ENCODE data around the gene RIPOR2. TPM values are rescaled to one million over a fixed set of nuclear protein-coding genes. Genes with fewer than 3 reads are reported as not detected.

The RIPOR2 gene
- total RNA-seq, 1 experiment from 2014 or later: 5.0 TPM

DNA sequence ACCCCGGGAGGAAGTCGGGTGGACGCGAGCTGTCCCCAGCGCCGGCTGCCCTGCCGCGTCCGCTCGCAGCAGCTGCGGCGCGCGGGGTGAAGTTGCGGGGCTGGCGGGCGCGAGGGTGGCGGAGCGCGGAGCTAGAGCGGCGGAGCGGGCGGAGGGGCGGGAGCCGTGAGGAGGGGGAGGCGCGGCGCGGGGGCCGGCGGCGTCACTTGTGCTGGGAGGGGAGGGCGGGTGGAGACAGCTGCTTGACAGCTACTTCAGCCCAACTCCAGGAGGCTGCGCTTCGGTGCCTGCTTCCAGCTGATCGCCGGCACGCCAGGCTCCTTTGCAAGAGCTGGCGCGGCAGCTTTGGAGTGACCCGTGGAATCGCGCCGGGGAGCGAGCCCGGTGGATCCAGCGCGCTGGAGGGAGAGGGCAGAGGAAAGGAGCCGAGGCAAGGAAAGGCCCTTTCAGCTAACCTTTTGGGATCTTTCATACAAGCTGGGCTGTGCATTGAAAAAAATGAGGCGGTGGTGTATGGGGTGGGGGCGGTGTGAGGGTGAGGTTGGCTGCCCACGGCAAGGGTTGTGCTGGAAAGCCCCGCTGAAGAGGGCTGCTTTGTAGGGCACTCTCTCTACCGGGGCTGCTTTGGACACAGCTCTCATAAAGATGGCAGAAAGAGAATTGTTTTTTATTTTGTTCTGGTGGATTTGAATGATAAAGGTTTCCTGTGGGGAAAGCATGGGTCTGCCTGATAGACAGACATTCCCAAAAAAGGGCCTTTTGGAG is 24.6 kb downstream of the RIPOR2 start:
- Histone ChIP-seq H4K8ac (replicated peaks; ENCODE audit: insufficient read length, low read depth, low read length) (no peak overlapping the region), H2AFZ (ENCODE audit: low read length) (no peak overlapping the region), H3K14ac (ENCODE audit: insufficient read depth, low read length) (no peak overlapping the region; the same call in 1 of the 2 replicates), H2BK15ac (ENCODE audit: low read depth, low read length) (no peak overlapping the region), H2AK5ac (ENCODE audit: insufficient read length, low read length) (no peak overlapping the region), H3K56ac (ENCODE audit: insufficient read length, low read depth, low read length) (no peak overlapping the region), H2BK12ac (ENCODE audit: insufficient read length, low read depth, low read length) (no peak overlapping the region), H3K4me1 (ENCODE audit: insufficient read depth, low read length) (peaks cover 6% of the 10 kb centered on the region; the same call in 1 of the 2 replicates), H3K4me2 (ENCODE audit: insufficient read depth, insufficient read length, low read length) (peak overlapping the region; percentile 92), H3K9me3 (ENCODE audit: control insufficient read depth, low read depth, low read length) (no peaks in the 10 kb centered on the region), H3K27ac (ENCODE audit: insufficient read length, low read depth, low read length) (no peak overlapping the region), H3K27me3 (ENCODE audit: insufficient read depth, low read length) (no peaks in the 10 kb centered on the region), H2BK5ac (ENCODE audit: insufficient read length, low read length) (no peak overlapping the region), H3K23me2 (ENCODE audit: insufficient read length, low read depth, low read length, poor library complexity, severe bottlenecking) (peaks cover 18% of the 10 kb centered on the region), H3K79me1 (ENCODE audit: insufficient read depth, low read depth, low read length, poor library complexity, severe bottlenecking) (no peaks in the 10 kb centered on the region), H4K20me1 (ENCODE audit: control insufficient read depth, insufficient read depth, insufficient read length) (no peaks in the 10 kb centered on the region), H3K4ac (ENCODE audit: low read depth, low read length) (no peak overlapping the region), H4K91ac (ENCODE audit: insufficient read length, low read depth, low read length) (no peak overlapping the region), H2BK120ac (ENCODE audit: low read depth, low read length, poor library complexity, severe bottlenecking) (no peak overlapping the region), H2BK20ac (ENCODE audit: low read depth, low read length, poor library complexity, severe bottlenecking) (no peak overlapping the region), H3K23ac (ENCODE audit: insufficient read length, low read depth, low read length) (no peak overlapping the region), H4K5ac (ENCODE audit: insufficient read length, low read depth, low read length) (no peak overlapping the region), H3K18ac (ENCODE audit: insufficient read length, low read depth, low read length) (no peak overlapping the region), H3K79me2 (ENCODE audit: insufficient read depth, low read length) (peaks cover 5% of the 10 kb centered on the region; the same call in 1 of the 2 replicates), H3K9ac (ENCODE audit: extremely low read depth, insufficient read length, low read length) (peak overlapping the region; percentile 3), H3T11ph (ENCODE audit: low read length) (no peak overlapping the region)
- TF ChIP-seq, protein P1, sequence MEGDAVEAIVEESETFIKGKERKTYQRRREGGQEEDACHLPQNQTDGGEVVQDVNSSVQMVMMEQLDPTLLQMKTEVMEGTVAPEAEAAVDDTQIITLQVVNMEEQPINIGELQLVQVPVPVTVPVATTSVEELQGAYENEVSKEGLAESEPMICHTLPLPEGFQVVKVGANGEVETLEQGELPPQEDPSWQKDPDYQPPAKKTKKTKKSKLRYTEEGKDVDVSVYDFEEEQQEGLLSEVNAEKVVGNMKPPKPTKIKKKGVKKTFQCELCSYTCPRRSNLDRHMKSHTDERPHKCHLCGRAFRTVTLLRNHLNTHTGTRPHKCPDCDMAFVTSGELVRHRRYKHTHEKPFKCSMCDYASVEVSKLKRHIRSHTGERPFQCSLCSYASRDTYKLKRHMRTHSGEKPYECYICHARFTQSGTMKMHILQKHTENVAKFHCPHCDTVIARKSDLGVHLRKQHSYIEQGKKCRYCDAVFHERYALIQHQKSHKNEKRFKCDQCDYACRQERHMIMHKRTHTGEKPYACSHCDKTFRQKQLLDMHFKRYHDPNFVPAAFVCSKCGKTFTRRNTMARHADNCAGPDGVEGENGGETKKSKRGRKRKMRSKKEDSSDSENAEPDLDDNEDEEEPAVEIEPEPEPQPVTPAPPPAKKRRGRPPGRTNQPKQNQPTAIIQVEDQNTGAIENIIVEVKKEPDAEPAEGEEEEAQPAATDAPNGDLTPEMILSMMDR (conservative IDR thresholded peaks at IDR 0.05): no peak
- WGBS (ENCODE audit: extremely low coverage, insufficient read length, low lambda C conversion rate): no CpG with 5 or more reads among the region's 56 CpGs
- H3K36me3 Mint-ChIP-seq (ENCODE audit: insufficient read depth in 1 of 3, low read depth in 3 of 3): no peaks in the 10 kb centered on the region; a peak in 3 of 7 replicates
- H3K27ac Mint-ChIP-seq: no peak overlapping the region; a peak in 1 of 7 replicates
- DNase-seq: peak; percentile 65
- H3K4me3 Mint-ChIP-seq: peak overlapping the region; percentile 79 to 88
- H3K4me1 Mint-ChIP-seq: peaks cover 30 to 37% of the 10 kb centered on the region in 2 experiments
- no peaks in the 10 kb centered on the region for H3K9me3 Mint-ChIP-seq
- peaks cover 55% of the 10 kb centered on the region for H3K27me3 Mint-ChIP-seq (ENCODE audit: low read depth)

All from H9 (cell line).